Measurements from ENCODE around the gene CLDND2. TPM values are rescaled to one million over a fixed set of nuclear protein-coding genes. Genes with fewer than 3 reads are reported as not detected.

CLDND2 gene
- total and polyA plus RNA-seq, 2 of the 4 experiments (the other 2 are of a cell fraction), result not detected

DNA sequence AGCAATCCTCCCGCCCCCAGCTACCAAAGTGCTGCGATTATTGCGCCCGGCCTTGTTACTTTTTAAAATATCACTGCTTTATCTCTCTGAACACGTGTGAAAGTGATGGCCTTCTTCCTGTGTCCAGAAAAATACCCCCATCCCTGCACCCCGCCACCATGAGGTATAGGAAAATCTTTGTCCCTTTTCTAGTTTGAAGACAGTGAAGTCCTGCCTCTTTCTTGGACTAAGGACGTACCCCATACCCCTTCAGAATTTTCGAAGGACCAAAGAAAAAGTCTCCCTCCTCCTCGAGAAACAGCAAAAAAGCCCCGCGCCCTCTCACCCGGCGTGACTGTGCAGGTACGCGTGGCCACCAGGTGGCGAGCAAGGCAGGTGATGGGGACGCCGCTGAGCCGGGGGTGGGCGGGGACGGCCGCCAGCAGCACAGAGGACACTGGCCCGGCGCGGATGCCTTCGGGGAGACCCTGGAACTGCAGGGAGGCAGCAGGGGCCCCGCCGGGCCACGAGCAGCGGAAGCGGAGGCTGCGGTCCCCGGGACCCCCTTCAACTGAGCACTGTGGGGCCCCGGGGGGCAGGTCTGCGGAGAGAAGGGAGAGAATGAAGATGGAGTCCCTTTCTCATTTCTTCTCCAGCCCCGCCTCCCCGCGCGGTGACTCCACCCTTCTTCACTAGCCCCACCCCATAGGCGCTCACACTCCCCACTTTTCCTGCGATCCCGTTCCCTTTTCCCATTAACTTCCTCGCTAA lies 30.1 kb downstream of the CLDND2 start:
- peak overlapping the region; percentile 50; the same call in 1 of the 2 replicates for H3K4ac ChIP-seq (ENCODE audit: low read depth, low read length)
- peak overlapping the region; percentile 55 for H3K4me3 ChIP-seq (ENCODE audit: insufficient read depth, low read depth, low read length)
- H3K9ac ChIP-seq (ENCODE audit: low read depth, low read length), result 0 out of 2 replicates have a peak overlapping the region, but pooled peaks have one; percentile 22
- no peaks in the 10 kb centered on the region for H3K4me1 ChIP-seq (ENCODE audit: control insufficient read depth, insufficient read depth, low read length)
- peak overlapping the region; percentile 62 for H2AK9ac ChIP-seq (replicated peaks; ENCODE audit: low read depth, low read length, poor library complexity)
- H4K91ac ChIP-seq (ENCODE audit: insufficient read depth, low read depth, low read length), result no peak overlapping the region
- H3K23ac ChIP-seq (ENCODE audit: low read depth, low read length), result no peak overlapping the region
- no peak overlapping the region for H2BK20ac ChIP-seq (ENCODE audit: low read depth, low read length)
- H4K5ac ChIP-seq (ENCODE audit: low read depth, low read length), result no peak overlapping the region
- H3K36me3 ChIP-seq (ENCODE audit: control insufficient read depth, insufficient read depth, low read length), result no peaks in the 10 kb centered on the region
- 0 out of 2 replicates have a peak, but pooled peaks cover 4% of the 10 kb centered on the region for H3K9me1 ChIP-seq (ENCODE audit: insufficient read depth, low read length)
- no peaks in the 10 kb centered on the region for H4K20me1 ChIP-seq (ENCODE audit: insufficient read depth, low read length)
- H3K9me3 ChIP-seq (ENCODE audit: control insufficient read depth, insufficient read depth, low read length), result no peaks in the 10 kb centered on the region
- no peak overlapping the region for H3K56ac ChIP-seq (ENCODE audit: extremely low read depth, insufficient read depth, low read length)
- no peak overlapping the region for H2BK120ac ChIP-seq (ENCODE audit: low read depth, low read length)
- H3K18ac ChIP-seq (ENCODE audit: low read depth, low read length), result no peak overlapping the region
- H2AFZ ChIP-seq (replicated peaks; ENCODE audit: low read length, poor library complexity), result peak overlapping the region; percentile 98
- H3K4me2 ChIP-seq (ENCODE audit: low read depth, low read length), result peak overlapping the region; percentile 92
- no peaks in the 10 kb centered on the region for H3K27me3 ChIP-seq (ENCODE audit: control insufficient read depth, insufficient read depth, low read length)
- no peak overlapping the region for H3K14ac ChIP-seq (replicated peaks; ENCODE audit: low read depth, low read length)
- ATAC-seq (ENCODE audit: low read depth) (peak; percentile 74), DNase-seq (peak; percentile 61)
- H2BK5ac ChIP-seq (ENCODE audit: low read depth, low read length, poor library complexity, severe bottlenecking), result no peak overlapping the region
- no peak overlapping the region for H2BK15ac ChIP-seq (ENCODE audit: low read depth, low read length)
- BruUV-seq (replicated peaks), result no TSS peak
- no peaks in the 10 kb centered on the region for H3K79me1 ChIP-seq (ENCODE audit: low read depth in 1 of 2, low read length in 2 of 2)
- in situ Hi-C loops (cut with MboI; ENCODE audit: low sequenced_read_pairs) (no loop called here), intact Hi-C loops (cut with micrococcal nuclease) (loop anchor here (1.0 to 5.0 kb wide), 7 partner anchors 28 to 439 kb away; partner anchors contain the start of gene ETFB), dilution Hi-C loops (cut with HindIII; ENCODE audit: low sequenced_read_pairs, unreplicated experiment) (no loop called here)
- peak overlapping the region in 1 of 2 experiments; percentile 22; a peak in 2 of 4 replicates for H4K8ac ChIP-seq (ENCODE audit: low read depth in 2 of 2, low read length in 2 of 2)
- 1% methylated on average over 15 of the region's 43 CpGs; no CpG with 5 or more reads in 1 of the 2 experiments for WGBS, 2 experiments (ENCODE audit: extremely low coverage in 2 of 2, insufficient read length in 1 of 2)
- CTCF ChIA-PET, result interaction anchor here (0.6 to 0.7 kb wide), 2 partner anchors 133 to 439 kb away, joined by 3 read pairs; no protein-coding TSS in a partner anchor
- no peak overlapping the region for H3K27ac ChIP-seq (ENCODE audit: insufficient read depth, low read length)
- no peak overlapping the region for H2AK5ac ChIP-seq (ENCODE audit: low read depth, low read length)
- POLR2A ChIA-PET (ENCODE audit: unreplicated experiment), result no interaction called here
- TF ChIP-seq MXI1 (IDR thresholded peaks at IDR 0.05; ENCODE audit: borderline replicate concordance, low read depth, low read length) (peak; percentile 44), MAZ (IDR thresholded peaks at IDR 0.05; ENCODE audit: borderline replicate concordance, low read depth, low read length) (peak; percentile 49; the same call in 1 of the 2 replicates), FOS (IDR thresholded peaks at IDR 0.05; ENCODE audit: low read depth, low read length) (no peak), CEBPB (IDR thresholded peaks at IDR 0.05; ENCODE audit: low read depth, low read length) (no peak), CHD1 (IDR thresholded peaks at IDR 0.05; ENCODE audit: low read depth, low read length) (no peak), NFE2L2 (IDR thresholded peaks at IDR 0.05; ENCODE audit: low read depth, low read length) (no peak), BHLHE40 (IDR thresholded peaks at IDR 0.05; ENCODE audit: low read depth, low read length) (no peak), RAD21 (IDR thresholded peaks at IDR 0.05; ENCODE audit: low read length) (peak; percentile 73), RFX5 (IDR thresholded peaks at IDR 0.05; ENCODE audit: low read depth, low read length) (no peak), POLR2A (IDR thresholded peaks at IDR 0.05; ENCODE audit: low read depth, low read length) (no peak), RCOR1 (IDR thresholded peaks at IDR 0.05; ENCODE audit: insufficient replicate concordance, low read length) (no peak), MAFK (IDR thresholded peaks at IDR 0.05; ENCODE audit: low read depth, low read length) (no peak)
- TF ChIP-seq, protein P1, sequence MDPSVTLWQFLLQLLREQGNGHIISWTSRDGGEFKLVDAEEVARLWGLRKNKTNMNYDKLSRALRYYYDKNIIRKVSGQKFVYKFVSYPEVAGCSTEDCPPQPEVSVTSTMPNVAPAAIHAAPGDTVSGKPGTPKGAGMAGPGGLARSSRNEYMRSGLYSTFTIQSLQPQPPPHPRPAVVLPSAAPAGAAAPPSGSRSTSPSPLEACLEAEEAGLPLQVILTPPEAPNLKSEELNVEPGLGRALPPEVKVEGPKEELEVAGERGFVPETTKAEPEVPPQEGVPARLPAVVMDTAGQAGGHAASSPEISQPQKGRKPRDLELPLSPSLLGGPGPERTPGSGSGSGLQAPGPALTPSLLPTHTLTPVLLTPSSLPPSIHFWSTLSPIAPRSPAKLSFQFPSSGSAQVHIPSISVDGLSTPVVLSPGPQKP (IDR thresholded peaks at IDR 0.05; ENCODE audit: borderline replicate concordance, low read depth, low read length), result no peak
- TF ChIP-seq, protein P2, sequence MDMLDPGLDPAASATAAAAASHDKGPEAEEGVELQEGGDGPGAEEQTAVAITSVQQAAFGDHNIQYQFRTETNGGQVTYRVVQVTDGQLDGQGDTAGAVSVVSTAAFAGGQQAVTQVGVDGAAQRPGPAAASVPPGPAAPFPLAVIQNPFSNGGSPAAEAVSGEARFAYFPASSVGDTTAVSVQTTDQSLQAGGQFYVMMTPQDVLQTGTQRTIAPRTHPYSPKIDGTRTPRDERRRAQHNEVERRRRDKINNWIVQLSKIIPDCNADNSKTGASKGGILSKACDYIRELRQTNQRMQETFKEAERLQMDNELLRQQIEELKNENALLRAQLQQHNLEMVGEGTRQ (IDR thresholded peaks at IDR 0.05; ENCODE audit: low read depth, low read length), result no peak
- TF ChIP-seq, protein P3, sequence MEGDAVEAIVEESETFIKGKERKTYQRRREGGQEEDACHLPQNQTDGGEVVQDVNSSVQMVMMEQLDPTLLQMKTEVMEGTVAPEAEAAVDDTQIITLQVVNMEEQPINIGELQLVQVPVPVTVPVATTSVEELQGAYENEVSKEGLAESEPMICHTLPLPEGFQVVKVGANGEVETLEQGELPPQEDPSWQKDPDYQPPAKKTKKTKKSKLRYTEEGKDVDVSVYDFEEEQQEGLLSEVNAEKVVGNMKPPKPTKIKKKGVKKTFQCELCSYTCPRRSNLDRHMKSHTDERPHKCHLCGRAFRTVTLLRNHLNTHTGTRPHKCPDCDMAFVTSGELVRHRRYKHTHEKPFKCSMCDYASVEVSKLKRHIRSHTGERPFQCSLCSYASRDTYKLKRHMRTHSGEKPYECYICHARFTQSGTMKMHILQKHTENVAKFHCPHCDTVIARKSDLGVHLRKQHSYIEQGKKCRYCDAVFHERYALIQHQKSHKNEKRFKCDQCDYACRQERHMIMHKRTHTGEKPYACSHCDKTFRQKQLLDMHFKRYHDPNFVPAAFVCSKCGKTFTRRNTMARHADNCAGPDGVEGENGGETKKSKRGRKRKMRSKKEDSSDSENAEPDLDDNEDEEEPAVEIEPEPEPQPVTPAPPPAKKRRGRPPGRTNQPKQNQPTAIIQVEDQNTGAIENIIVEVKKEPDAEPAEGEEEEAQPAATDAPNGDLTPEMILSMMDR (conservative IDR thresholded peaks at IDR 0.05; ENCODE audit: low read depth, low read length), result peak; percentile 80
